ENCODE data around the gene OR10P1. TPM values are rescaled to one million over a fixed set of nuclear protein-coding genes. Genes with fewer than 3 reads are reported as not detected.

Gene OR10P1
- total RNA-seq, 1 experiment from 2014 or later, result not detected

- H3K27me3 ChIP-seq (ENCODE audit: low read length), result peaks cover 44% of the 10 kb centered on the region
- POLR2A ChIA-PET (ENCODE audit: unreplicated experiment), result no interaction called here
- ATAC-seq, result no peak
- no peaks in the 10 kb centered on the region for H3K9me2 ChIP-seq (replicated peaks; ENCODE audit: low read length)
- no peak overlapping the region for H3K4me2 ChIP-seq (ENCODE audit: low read length)
- H2AFZ ChIP-seq (ENCODE audit: low read length), result no peak overlapping the region
- no peak overlapping the region for H3K4me3 ChIP-seq (ENCODE audit: low read length)
- no peaks in the 10 kb centered on the region for H3K4me1 ChIP-seq (ENCODE audit: insufficient read depth, low read length)
- no peak for DNase-seq
- H3K79me2 ChIP-seq (ENCODE audit: low read length), result no peaks in the 10 kb centered on the region
- intact Hi-C loops (cut with micrococcal nuclease), result no loop called here
- H3K36me3 ChIP-seq (ENCODE audit: low read depth, low read length), result no peaks in the 10 kb centered on the region
- H3K9me3 ChIP-seq (ENCODE audit: low read length), result 0 out of 2 replicates have a peak, but pooled peaks cover 3% of the 10 kb centered on the region
- H3K27ac ChIP-seq (ENCODE audit: low read length), result no peak overlapping the region
- no TSS peak for BruUV-seq (replicated peaks)
- no peak for TF ChIP-seq EZH2 (IDR thresholded peaks at IDR 0.05; ENCODE audit: low read length, unreplicated experiment)
- TF ChIP-seq EZH2phosphoT487 (IDR thresholded peaks at IDR 0.05; ENCODE audit: borderline replicate concordance, low read length), result no peak
- TF ChIP-seq, protein P1, sequence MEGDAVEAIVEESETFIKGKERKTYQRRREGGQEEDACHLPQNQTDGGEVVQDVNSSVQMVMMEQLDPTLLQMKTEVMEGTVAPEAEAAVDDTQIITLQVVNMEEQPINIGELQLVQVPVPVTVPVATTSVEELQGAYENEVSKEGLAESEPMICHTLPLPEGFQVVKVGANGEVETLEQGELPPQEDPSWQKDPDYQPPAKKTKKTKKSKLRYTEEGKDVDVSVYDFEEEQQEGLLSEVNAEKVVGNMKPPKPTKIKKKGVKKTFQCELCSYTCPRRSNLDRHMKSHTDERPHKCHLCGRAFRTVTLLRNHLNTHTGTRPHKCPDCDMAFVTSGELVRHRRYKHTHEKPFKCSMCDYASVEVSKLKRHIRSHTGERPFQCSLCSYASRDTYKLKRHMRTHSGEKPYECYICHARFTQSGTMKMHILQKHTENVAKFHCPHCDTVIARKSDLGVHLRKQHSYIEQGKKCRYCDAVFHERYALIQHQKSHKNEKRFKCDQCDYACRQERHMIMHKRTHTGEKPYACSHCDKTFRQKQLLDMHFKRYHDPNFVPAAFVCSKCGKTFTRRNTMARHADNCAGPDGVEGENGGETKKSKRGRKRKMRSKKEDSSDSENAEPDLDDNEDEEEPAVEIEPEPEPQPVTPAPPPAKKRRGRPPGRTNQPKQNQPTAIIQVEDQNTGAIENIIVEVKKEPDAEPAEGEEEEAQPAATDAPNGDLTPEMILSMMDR (conservative IDR thresholded peaks at IDR 0.05; ENCODE audit: low read depth, low read length), result no peak
- no peaks in the 10 kb centered on the region for H4K20me1 ChIP-seq (ENCODE audit: low read length)
- CTCF ChIA-PET, result no interaction called here
- H3K9ac ChIP-seq (ENCODE audit: low read length), result no peak overlapping the region
- no peaks in the 10 kb centered on the region for H3F3A ChIP-seq (ENCODE audit: low read length, unreplicated experiment)
Measured at GRCh38 chr12:55610598-55610997, 26.1 kb upstream of the OR10P1 start.

DNA sequence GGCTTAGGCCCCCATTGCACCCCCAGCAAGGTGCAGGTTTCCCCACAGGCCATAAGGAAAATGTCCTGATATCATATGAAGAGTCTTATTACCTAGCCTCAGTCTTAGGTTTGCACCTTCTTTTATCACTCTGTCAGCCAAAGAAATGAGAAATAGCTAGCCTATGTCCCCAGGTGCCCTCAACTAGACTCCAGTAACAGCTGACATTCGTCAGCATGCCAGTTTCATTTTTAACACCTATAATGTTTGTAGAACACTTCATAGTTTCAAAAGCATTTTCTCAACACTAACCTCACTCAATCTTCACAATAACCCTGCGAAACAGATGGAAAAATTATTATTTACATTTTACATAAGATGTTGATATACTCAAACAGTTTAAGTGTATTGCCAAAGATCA, 24.0 kb upstream of the OR10P1 start:
- Histone ChIP-seq H4K20me1 (ENCODE audit: low read length) (no peaks in the 10 kb centered on the region), H3K36me3 (ENCODE audit: low read depth, low read length) (no peaks in the 10 kb centered on the region), H3K27ac (ENCODE audit: low read length) (no peak overlapping the region), H3K4me2 (ENCODE audit: low read length) (no peak overlapping the region), H3K9me3 (ENCODE audit: low read length) (0 out of 2 replicates have a peak, but pooled peaks cover 3% of the 10 kb centered on the region), H3K4me1 (ENCODE audit: insufficient read depth, low read length) (no peaks in the 10 kb centered on the region), H3F3A (ENCODE audit: low read length, unreplicated experiment) (no peaks in the 10 kb centered on the region), H3K27me3 (ENCODE audit: low read length) (peaks cover 27% of the 10 kb centered on the region), H3K79me2 (ENCODE audit: low read length) (no peaks in the 10 kb centered on the region), H3K9me2 (replicated peaks; ENCODE audit: low read length) (no peaks in the 10 kb centered on the region), H3K9ac (ENCODE audit: low read length) (no peak overlapping the region), H3K4me3 (ENCODE audit: low read length) (no peak overlapping the region), H2AFZ (ENCODE audit: low read length) (no peak overlapping the region)
- no peak for DNase-seq
- ChIA-PET CTCF (no interaction called here), POLR2A (ENCODE audit: unreplicated experiment) (no interaction called here)
- intact Hi-C loops (cut with micrococcal nuclease), result no loop called here
- TF ChIP-seq EZH2phosphoT487 (IDR thresholded peaks at IDR 0.05; ENCODE audit: borderline replicate concordance, low read length) (no peak), EZH2 (IDR thresholded peaks at IDR 0.05; ENCODE audit: low read length, unreplicated experiment) (no peak)
- TF ChIP-seq, protein P1 (conservative IDR thresholded peaks at IDR 0.05; ENCODE audit: low read depth, low read length), result no peak
- ATAC-seq, result no peak
- BruUV-seq (replicated peaks), result no TSS peak

GRCh38 chr12:55614764-55615163, 21.9 kb upstream of the OR10P1 start:
- Histone ChIP-seq H3K4me3 (ENCODE audit: low read length) (no peak overlapping the region), H3K9me3 (ENCODE audit: low read length) (0 out of 2 replicates have a peak, but pooled peaks cover 3% of the 10 kb centered on the region), H3K4me2 (ENCODE audit: low read length) (no peak overlapping the region), H2AFZ (ENCODE audit: low read length) (no peak overlapping the region), H3K36me3 (ENCODE audit: low read depth, low read length) (no peaks in the 10 kb centered on the region), H3K9me2 (replicated peaks; ENCODE audit: low read length) (no peaks in the 10 kb centered on the region), H3K4me1 (ENCODE audit: insufficient read depth, low read length) (no peaks in the 10 kb centered on the region), H3F3A (ENCODE audit: low read length, unreplicated experiment) (no peaks in the 10 kb centered on the region), H3K27ac (ENCODE audit: low read length) (no peak overlapping the region), H3K9ac (ENCODE audit: low read length) (no peak overlapping the region), H4K20me1 (ENCODE audit: low read length) (no peaks in the 10 kb centered on the region), H3K27me3 (ENCODE audit: low read length) (peaks cover 18% of the 10 kb centered on the region; the same call in 1 of the 2 replicates), H3K79me2 (ENCODE audit: low read length) (no peaks in the 10 kb centered on the region)
- ChIA-PET CTCF (no interaction called here), POLR2A (ENCODE audit: unreplicated experiment) (no interaction called here)
- TF ChIP-seq, protein P1 (conservative IDR thresholded peaks at IDR 0.05; ENCODE audit: low read depth, low read length), result no peak
- no peak for TF ChIP-seq EZH2phosphoT487 (IDR thresholded peaks at IDR 0.05; ENCODE audit: borderline replicate concordance, low read length)
- no peak for TF ChIP-seq EZH2 (IDR thresholded peaks at IDR 0.05; ENCODE audit: low read length, unreplicated experiment)
- ATAC-seq, result no peak
- intact Hi-C loops (cut with micrococcal nuclease), result no loop called here
- no peak for DNase-seq
- BruUV-seq (replicated peaks), result no TSS peak
